DND-41 (cell line): ENCODE results near the gene VTI1A.

Experiments used
- ATAC-seq: fragments of 200-7000 bp; cut with Tn5 transposase; 3 replicates; pipeline ENCODE4 v1.9.1; 2021; ENCODE audit warnings: low read depth; ENCODE audit not compliant: insufficient read depth
- DNase-seq: peaks from one replicate; pipeline ENCODE4 v3.0.0-alpha.2; 2020
- H2AFZ ChIP-seq: 2 replicates; pipeline ENCODE4 v1.6.0; 2012; ENCODE audit warnings: low read depth, low read length
- H3K27ac ChIP-seq: 2 replicates; pipeline ENCODE4 v1.5.1; 2012; ENCODE audit warnings: low read length, inconsistent platforms
- H3K27me3 ChIP-seq: fragments of 200-600 bp; sonication (generic); 2 replicates; pipeline ENCODE4 v1.6.0; 2012; ENCODE audit warnings: low read length, mild to moderate bottlenecking, inconsistent platforms; ENCODE audit not compliant: insufficient read depth, poor library complexity
- H3K36me3 ChIP-seq: 2 replicates; pipeline ENCODE4 v1.5.1; 2012; ENCODE audit warnings: low read length, inconsistent platforms; ENCODE audit not compliant: insufficient read depth
- H3K4me1 ChIP-seq: 2 replicates; pipeline ENCODE4 v1.5.1; 2012; ENCODE audit warnings: mild to moderate bottlenecking, low read length; ENCODE audit not compliant: insufficient read depth
- H3K4me2 ChIP-seq: 2 replicates; pipeline ENCODE4 v1.6.0; 2012; ENCODE audit warnings: mild to moderate bottlenecking, moderate library complexity, low read length, inconsistent platforms; ENCODE audit not compliant: insufficient read depth
- H3K4me3 ChIP-seq, 2 experiments: fragments of 200-600 bp in 1 of 2; shearing (Covaris generic) in 1 of 2; 2 replicates each; pipeline ENCODE4 v1.5.1; 2012 to 2016; ENCODE audit warnings: inconsistent platforms in 2 of 2, low read length in 2 of 2, mild to moderate bottlenecking in 2 of 2, low read depth in 1 of 2, moderate library complexity in 1 of 2
- H3K79me2 ChIP-seq: 2 replicates; pipeline ENCODE4 v1.6.0; 2012; ENCODE audit warnings: low read length, inconsistent platforms; ENCODE audit not compliant: insufficient read depth
- H3K9ac ChIP-seq: 2 replicates; pipeline ENCODE4 v1.6.0; 2012; ENCODE audit warnings: low read depth, mild to moderate bottlenecking, inconsistent platforms, low read length, moderate library complexity
- H3K9me3 ChIP-seq: 2 replicates; pipeline ENCODE4 v1.5.1; 2012; ENCODE audit warnings: low read length, moderate library complexity, mild to moderate bottlenecking, inconsistent platforms; ENCODE audit not compliant: insufficient read depth, severe bottlenecking
- H4K20me1 ChIP-seq: 2 replicates; pipeline ENCODE4 v1.6.0; 2012; ENCODE audit warnings: low read length; ENCODE audit not compliant: insufficient read depth
- EZH2 ChIP-seq: IDR thresholded peaks from 3 replicates; pipeline ENCODE4 v1.6.1; 2012; ENCODE audit warnings: borderline replicate concordance, low read depth, mild to moderate bottlenecking, moderate library complexity, low read length, inconsistent platforms; ENCODE audit not compliant: severe bottlenecking
- TF ChIP-seq, protein P1 (sequence below): IDR thresholded peaks from 2 replicates; pipeline ENCODE4 v1.5.1; 2012; ENCODE audit warnings: borderline replicate concordance, low read length, moderate library complexity, mild to moderate bottlenecking; ENCODE audit not compliant: poor library complexity, severe bottlenecking; ENCODE audit errors: extremely low read depth

The VTI1A gene

GRCh38 chr10:112811741-112812551, 364.9 kb downstream of the VTI1A start:
- no peak for ATAC-seq
- H3K4me2 ChIP-seq, result no peak overlapping the region
- H2AFZ ChIP-seq, result no peak overlapping the region
- no peaks in the 10 kb centered on the region for H3K4me1 ChIP-seq
- H3K9me3 ChIP-seq, result no peaks in the 10 kb centered on the region
- no peak overlapping the region for H3K9ac ChIP-seq
- 0 out of 2 replicates have a peak, but pooled peaks cover 3% of the 10 kb centered on the region for H3K36me3 ChIP-seq
- no peak overlapping the region for H3K27ac ChIP-seq
- H3K27me3 ChIP-seq, result no peaks in the 10 kb centered on the region
- no peak overlapping the region for H3K4me3 ChIP-seq
- no peaks in the 10 kb centered on the region for H3K79me2 ChIP-seq
- no peaks in the 10 kb centered on the region for H4K20me1 ChIP-seq
- no peak for DNase-seq
- TF ChIP-seq, protein P1, sequence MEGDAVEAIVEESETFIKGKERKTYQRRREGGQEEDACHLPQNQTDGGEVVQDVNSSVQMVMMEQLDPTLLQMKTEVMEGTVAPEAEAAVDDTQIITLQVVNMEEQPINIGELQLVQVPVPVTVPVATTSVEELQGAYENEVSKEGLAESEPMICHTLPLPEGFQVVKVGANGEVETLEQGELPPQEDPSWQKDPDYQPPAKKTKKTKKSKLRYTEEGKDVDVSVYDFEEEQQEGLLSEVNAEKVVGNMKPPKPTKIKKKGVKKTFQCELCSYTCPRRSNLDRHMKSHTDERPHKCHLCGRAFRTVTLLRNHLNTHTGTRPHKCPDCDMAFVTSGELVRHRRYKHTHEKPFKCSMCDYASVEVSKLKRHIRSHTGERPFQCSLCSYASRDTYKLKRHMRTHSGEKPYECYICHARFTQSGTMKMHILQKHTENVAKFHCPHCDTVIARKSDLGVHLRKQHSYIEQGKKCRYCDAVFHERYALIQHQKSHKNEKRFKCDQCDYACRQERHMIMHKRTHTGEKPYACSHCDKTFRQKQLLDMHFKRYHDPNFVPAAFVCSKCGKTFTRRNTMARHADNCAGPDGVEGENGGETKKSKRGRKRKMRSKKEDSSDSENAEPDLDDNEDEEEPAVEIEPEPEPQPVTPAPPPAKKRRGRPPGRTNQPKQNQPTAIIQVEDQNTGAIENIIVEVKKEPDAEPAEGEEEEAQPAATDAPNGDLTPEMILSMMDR, result no peak
- no peak for TF ChIP-seq EZH2

GRCh38 chr10:112812586-112812985, 365.6 kb downstream of the VTI1A start:
- DNase-seq (no peak), ATAC-seq (no peak)
- H3K4me3 ChIP-seq, result no peak overlapping the region
- no peak overlapping the region for H2AFZ ChIP-seq
- H4K20me1 ChIP-seq, result no peaks in the 10 kb centered on the region
- no peak for TF ChIP-seq EZH2
- TF ChIP-seq, protein P1, result no peak
- H3K4me1 ChIP-seq, result no peaks in the 10 kb centered on the region
- H3K27ac ChIP-seq, result no peak overlapping the region
- no peaks in the 10 kb centered on the region for H3K79me2 ChIP-seq
- no peaks in the 10 kb centered on the region for H3K9me3 ChIP-seq
- H3K36me3 ChIP-seq, result 0 out of 2 replicates have a peak, but pooled peaks cover 3% of the 10 kb centered on the region
- no peaks in the 10 kb centered on the region for H3K27me3 ChIP-seq
- no peak overlapping the region for H3K4me2 ChIP-seq
- H3K9ac ChIP-seq, result no peak overlapping the region

GRCh38 chr10:112813866-112814591, 367.0 kb downstream of the VTI1A start:
- H3K36me3 ChIP-seq, result 0 out of 2 replicates have a peak, but pooled peaks cover 3% of the 10 kb centered on the region
- DNase-seq, result no peak
- no peak overlapping the region for H3K9ac ChIP-seq
- no peaks in the 10 kb centered on the region for H3K9me3 ChIP-seq
- no peak overlapping the region for H3K27ac ChIP-seq
- H3K4me3 ChIP-seq, result no peak overlapping the region
- no peak overlapping the region for H3K4me2 ChIP-seq
- H3K27me3 ChIP-seq, result no peaks in the 10 kb centered on the region
- no peak overlapping the region for H2AFZ ChIP-seq
- TF ChIP-seq, protein P1, result no peak
- TF ChIP-seq EZH2, result no peak
- H3K4me1 ChIP-seq, result no peaks in the 10 kb centered on the region
- no peaks in the 10 kb centered on the region for H4K20me1 ChIP-seq
- ATAC-seq, result no peak
- H3K79me2 ChIP-seq, result no peaks in the 10 kb centered on the region
